Hindlimb muscle (tissue), 1 donor: Measurements from ENCODE around the gene LRRC45. TPM values are rescaled to one million over a fixed set of nuclear protein-coding genes. Genes with fewer than 3 reads are reported as not detected.
"Not testable (repeated sequence)": the region's sequence is repeated elsewhere in the genome, so short reads cannot be mapped to it uniquely, and the experiment has no call there.

ENCODE experiments used
- DNase-seq: peaks from one replicate; pipeline ENCODE4 v3.0.0-alpha.2; 2013
- polyA plus RNA-seq: library from polyadenylated mRNA; unstranded; fragments of 120-200 nt; gene quantifications from one replicate; pipeline ENCODE4 v1.2.1, GENCODE V29; 2013; ENCODE audit not compliant: insufficient read length

LRRC45 gene
- polyA plus RNA-seq, 1 donor: 10.6 TPM

DNA sequence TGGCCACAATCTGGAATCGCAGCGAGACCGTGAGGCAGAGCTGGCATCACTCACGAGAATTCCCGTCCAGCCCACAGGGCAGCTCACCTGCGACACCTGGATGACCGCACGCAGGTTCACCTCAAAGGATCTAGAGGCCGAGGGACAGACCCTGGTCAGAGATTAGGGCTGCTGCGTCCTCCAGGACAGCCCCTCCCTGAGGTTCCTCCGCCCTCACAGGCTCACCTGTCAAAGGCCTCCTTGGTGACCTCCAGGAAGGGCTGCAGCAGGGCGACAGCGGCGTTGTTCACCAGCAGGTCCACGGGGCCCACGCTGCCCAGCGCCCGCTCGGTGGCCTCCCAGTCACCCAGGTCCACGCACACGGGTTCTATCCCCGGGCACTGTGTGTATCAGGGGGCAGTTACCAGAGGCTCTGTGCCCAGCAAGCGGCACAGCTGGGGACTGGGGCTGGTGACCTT, 13.6 kb downstream of the LRRC45 start:
- no peak for DNase-seq

DNA sequence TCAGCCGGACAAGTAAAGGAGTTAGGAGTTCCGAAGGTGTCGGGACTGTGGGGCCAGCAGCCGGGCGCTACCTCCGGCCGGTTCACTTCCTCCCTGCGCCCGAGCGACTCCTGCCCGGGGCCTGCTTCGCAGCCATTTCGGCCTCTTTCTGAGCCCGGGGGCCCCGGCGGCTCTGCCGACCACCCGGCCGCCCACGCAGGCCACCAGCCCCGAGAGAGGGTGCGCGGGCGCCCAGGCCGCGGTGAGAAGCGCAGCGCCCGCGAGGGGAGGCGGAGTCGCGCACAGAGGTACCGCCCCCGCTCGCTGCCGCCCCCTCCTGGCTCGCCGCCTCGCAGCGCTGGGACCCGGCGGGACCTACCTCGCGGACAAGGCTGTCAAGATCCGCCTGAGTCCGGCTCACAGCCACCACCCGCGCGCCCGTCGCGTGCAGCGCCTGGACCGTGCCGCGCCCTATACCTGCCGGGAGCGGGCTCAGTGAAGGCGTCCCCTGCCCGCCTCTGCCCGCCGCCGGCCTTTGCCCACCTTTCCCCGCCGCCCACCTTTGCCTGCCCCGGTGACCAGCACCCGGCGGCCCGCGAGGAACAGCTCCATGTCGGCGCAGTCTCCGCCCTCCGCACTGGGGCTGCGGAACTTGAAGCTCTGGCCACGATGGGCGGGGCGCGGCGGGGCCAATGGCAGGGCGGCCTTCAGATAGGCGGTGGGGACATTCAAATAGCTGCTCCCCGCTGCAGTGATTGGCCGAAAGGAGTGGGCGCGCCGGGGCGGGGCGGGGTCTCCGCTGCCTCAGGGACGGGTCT, 14.2 kb downstream of the LRRC45 start, which contains the start of gene DCXR:
Gene DCXR, minus strand, starts transcription at position 606 of the 797 bp plus-strand sequence. Its CDS starts 15 bp downstream, at position 591.
- peak; percentile 94 for DNase-seq

DNA sequence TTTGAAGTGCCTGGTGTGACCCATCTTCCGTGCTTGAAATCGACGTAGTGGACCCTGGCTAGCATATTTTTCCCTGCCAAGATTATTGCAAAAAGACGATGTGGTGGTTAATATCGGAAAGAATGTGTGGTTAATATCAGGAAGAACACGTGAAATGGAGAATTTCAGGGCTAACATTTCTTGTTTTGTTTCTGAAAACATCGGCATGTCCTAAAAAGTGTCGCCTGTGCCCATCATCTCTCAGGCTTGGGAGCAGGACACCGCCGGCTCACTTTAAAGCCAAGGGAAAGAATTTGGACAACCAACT, 14.7 kb downstream of the LRRC45 start:
- no peak for DNase-seq

DNA sequence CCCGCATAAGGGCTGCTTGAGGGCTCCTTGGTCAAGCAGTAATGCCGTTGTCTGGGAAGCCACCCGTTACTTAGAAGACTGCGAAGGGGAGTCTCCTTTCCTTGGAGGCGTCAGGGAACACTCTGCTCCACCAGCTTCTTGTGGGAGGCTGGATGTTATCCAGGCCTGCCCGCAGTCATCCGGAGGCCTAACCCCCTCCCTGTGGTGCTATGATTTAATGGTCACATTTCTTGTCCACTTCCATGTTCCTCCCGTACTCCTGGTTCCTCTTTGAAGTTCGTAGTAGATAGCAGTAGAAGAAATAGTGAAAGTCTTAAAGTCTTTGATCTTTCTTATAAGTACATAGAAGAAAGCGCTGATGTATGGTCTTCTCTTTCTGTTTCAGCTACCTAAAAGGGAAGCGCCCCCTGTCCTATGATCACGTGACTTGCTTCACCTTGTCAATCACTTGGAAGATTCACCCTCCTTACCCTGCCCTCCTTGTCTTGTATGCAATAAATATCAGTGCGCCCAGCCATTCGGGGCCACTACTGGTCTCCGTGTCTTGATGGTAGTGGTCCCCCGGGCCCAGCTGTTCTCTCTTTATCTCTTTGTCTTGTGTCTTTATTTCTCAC, 15.8 kb downstream of the LRRC45 start:
- DNase-seq: not testable (repeated sequence)

DNA sequence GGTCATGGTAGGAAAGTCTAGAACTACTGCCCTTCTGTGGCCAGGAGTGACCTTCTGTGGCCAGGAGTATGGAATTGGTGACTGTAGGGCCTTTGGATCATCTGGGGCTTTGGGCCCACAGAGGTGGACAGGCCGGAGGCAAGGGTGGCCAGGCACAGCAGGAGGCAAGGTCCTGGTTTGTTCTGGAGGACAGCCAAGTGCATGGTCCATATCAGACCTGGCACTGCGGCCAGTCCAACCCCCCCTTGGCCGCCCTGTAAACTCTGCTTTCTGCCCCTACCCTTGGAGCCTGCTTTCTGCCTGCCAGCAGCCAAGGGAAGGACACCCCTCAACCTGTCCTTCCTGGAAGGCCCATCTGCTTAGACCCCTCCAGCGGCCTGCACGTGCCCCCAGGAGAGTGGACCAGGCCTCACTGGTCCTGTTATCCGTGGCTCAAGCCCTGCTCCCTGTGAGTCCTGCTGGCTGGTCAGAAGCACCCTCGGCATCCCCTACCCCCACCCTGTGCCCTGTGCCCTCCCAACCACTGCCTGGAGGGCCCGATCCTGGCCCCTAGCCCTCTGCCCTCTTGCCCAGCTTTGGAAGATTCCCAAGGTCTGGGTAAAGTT, 16.7 kb downstream of the LRRC45 start:
- DNase-seq: no peak

DNA sequence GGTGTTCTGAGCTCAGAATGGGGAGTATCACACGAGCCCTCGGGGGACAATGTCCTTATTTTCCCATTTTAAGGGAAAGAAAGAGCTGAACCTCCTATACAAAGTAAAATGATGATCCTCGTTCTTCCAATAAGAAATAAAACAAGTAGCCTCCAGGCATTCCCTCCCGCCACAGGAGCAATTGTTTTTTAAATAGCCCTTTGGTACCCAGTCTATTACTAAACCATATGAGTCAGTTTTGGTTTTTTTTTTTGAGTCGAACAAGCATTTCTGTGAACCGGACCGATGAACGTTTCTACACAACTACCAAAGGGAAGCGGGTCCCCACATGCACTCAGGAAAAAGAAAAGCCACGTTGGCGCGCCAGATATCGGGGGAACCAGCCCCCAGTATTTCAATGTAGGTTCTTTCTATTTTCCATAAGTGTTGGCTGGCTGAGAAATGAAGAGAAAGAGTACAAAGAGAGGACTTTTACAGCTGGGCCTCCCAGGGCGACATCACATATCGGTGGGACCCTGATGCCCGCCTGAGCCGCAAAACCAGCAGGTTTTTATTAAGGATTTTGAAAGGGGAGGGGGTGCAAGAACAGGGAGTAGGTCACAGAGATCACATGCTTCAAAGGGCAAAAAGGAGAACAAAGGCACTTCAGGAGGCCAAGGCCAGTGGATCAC, 18.2 kb downstream of the LRRC45 start:
- no peak for DNase-seq

DNA sequence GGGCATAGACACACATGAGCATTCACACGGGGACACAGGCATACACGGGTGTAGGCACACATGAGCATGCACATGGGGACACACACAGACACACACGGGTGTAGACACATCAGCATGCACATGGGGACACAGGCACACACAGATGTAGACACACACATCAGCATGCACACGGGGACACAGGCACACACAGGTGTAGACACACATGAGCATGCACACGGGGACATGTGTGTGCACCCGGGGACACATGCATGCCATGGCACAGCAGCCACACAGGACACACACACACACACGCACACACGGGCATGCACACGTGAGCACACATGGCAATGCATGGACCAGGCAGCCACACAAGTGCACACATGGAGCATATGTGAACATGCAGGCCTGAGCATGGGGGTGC, 19.5 kb downstream of the LRRC45 start:
- DNase-seq: no peak

DNA sequence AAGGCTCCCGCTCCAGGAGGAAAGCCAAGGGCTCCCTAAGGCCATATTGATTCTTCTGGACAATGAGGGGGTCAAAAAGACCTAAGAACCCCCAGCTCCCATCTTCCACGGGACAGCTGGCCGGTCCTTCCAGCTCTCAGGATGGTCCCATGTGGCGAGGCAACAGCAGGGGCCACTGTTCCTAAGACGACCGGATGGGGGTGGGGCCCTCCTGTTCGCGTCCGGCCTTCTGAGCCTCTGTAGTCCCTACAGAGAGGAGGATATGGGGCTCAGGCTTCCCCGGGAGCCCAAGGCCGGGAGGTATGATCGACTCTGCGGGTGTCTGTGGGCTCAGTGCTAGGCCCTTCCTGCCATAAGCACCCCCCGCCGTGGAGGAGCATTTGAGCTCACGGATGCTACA, 20.4 kb downstream of the LRRC45 start:
- no peak for DNase-seq

DNA sequence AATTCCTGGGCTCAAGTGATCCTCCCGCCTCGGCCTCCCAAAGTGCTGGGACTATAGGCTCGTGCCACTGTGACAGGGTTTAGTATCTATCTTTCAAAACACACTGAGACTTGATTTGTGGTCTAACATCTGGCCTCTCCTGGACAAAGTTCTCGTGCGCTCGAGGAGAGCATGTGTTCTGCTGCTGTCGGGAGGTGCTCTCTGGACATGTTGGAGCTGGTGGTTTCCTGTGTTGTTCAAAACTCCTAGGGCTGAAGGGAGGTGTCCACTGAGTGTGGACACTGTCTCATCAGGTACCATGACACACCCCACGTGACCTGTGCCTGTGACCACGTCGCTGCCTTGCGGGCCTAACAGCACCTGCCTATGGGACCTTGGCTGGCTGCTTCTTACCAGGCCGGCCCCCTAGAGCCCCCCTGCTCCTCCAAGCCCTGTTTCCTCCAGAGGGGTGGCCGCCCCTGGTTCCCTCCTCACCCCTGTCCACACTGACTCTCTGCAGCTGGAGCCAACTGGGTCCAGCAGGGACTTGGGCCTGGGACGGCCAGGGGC, 22.9 kb downstream of the LRRC45 start:
- DNase-seq: no peak

DNA sequence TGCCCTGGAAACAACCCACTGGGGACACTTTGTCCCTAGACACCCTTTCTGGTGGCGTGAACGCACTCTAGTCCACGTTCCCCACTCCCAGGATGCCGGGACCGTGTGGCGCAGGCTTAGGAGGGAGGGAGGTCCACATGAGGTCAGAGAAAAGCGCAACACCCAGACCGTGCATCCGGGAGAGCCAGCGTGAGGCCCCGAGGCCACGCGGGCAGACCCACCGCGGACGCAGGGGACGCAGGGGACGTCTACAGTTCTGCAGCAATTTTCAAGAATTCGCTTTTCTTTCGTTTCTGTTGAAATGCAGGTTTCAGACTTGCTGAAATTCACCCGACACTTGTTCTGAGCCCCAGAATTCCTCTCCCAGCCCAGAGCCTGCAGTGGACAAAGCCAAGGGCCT, 23.8 kb downstream of the LRRC45 start:
- DNase-seq: no peak

DNA sequence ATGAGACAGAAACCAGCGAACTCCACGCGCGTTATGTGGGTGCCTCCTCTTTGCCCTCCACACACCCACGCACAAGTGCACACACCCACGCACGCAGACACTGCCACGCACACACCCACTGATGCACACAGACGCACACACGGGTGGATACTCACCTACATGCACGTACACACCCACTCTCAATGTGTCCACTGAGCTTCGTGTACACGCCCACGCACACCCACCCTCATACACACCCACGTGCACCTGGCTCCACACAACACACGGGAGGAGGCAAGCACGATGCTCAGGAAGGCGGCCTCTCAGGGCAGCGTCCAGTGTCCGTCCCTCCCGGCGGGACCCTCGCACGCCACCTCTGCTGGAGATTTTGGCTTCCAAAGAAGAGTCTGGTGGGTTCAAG, 24.3 kb downstream of the LRRC45 start:
- no peak for DNase-seq

DNA sequence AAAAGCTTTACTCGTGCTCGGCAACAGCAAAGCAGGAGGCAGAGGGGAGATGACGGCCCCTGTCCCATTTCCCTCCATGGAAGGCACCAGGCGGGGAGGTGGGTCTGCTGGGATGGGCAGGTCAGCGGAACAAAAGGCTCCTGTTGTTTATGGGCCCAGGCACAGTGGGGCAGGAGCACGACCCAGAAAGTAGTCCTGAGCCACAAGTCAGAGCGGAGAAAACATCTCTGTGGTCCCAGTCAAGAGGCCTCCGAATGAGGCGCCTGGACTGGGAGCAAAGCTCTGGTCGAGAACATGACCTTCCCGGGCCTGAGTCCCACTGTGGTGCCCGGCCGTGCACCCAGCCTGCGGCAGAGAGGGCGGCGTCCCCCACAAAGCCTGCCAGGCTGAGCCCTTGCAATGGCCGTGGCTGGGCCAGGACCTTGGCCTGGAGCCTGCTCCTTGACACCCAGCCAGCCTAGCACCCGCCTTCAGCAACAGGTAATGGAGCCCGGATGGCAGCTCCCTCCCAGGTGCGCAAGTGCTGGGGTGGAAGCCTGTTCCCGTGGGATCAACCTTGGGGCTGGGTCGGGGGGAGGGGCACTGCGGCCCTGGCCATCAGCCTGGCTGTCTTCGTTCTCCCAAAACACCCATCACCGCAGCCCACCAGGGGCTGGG, 24.9 kb downstream of the LRRC45 start:
- no peak for DNase-seq

DNA sequence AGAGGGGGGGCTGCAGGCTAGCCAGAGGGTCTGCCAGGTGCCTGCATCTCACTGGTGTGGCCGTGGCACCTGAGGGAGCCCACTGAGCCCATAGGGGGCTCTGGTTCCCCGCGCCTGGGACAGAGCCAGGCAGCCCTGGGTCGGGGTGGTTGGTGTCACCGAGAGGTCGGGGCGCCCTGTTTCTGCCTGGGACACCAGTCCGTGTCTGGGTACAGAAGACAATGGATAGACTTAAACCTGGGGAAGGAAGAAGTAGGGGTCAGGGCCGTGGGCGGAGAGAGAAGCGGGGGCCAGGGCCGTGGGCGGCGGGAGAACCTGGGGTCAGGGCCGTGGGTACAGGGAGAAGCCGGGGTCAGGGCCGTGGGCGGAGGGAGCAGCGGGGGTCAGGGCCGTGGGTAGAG, 25.5 kb downstream of the LRRC45 start:
- DNase-seq: no peak

DNA sequence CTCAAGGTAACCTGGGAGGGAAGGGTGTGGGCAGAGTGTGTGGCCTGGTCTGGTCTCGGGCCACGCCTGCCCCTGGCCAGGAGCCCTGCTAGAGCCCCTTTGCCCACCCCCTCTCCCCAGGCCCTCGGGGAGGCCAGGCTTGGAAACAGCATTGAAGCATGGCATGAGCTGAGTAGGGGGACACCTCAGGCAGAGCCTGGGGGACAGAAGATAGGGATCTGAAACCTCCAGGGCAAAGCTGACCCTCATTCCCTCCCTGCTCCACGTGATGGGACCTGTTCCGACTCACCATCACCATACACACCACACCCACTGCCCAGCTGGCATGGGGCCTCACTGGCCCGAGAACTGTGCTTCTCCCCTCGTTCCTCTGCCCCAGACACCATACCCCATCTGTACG, 26.0 kb downstream of the LRRC45 start:
- DNase-seq: no peak

DNA sequence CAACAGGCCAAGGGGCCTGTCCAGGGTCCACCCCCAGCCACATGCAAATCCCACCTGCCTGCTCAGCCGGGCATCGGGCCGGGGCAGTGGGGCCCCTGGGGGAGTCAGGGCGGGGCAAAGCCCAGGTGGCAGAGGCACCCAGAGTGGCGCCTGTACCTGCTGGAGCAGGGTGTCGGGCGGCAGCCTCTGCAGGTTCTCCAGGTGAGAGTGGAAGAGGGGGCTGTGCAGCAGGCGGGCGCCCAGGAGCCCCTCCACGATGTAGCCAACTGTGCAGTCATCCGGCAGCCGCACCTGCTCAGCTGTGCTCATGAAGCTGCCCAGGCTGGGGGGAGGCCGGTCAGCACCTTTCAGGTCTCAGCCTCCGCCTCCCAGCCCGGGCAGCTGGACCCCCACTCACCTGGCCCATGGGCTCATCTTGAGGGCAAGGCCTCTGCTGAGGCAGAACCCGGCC, 26.4 kb downstream of the LRRC45 start:
- no peak for DNase-seq

DNA sequence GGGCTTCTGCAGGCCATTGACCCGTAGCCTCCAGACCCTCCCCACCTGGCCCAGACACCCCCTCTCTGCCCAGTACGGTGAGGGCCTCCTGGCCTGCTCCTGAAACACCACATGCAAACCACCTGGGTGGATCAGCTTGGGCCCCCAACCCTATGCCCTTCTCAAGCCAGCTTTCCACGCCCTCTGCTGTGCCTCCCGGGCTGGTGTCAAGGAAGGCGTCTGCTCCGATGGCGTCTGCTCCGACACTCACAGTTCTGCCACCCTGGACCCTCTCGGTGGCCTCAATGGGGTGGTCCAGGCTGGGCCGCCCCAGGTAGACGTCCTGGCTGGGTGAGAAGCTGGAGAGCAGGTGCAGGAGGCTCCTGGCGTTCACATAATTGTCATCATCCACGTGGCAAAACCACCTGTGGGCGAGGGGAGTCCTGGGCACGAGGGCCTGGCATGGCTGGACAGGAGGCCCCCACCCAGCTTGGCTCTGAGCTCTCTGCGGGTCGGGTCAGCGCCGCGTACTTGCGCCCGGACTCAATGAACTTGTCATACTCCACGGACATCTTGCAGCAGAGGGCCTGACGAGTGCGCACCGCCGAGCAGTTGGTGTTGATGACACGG, 27.2 kb downstream of the LRRC45 start:
- DNase-seq: no peak

DNA sequence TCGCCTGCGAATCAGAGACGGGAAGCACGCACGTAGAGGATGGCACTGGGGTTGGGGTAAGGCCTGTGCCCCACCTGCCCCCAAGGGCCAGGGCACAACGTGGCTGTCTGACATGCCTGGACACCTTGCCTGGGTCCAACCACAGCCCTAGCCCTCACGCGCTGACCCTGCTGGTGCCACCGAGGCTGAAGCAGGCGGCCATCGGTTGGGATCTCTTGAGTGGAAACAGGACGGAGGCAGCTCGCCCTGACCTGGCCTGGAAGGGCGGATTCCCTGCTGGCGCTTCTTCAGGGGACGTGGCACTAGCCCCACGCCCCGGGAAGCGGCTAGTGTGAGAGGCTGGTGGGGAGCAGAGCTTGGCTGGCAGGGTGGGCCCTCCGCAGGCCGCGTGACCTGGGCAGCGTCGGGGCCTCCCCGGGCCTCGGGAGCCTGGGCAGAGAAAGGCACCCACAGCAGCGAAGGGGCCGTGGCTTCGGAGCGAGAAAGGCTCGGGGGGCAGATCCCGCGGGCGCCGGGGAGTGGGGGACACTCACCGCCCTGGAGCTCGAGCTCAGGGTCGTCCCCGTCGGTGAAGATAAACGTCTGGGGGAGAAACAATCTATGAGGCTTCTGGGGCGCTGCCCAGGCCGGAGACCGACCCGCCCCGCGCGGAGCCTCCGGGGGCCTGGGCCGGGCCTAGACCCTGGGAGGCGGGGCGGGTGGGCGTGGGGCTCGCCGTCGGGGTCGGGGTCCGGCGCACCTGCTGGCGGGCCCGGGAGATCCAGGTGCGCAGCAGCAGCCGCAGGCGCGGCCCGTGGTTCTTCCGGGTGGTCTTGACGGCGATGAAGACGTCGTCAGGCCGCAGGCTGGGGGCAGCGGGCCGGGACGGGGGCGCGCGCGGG, 27.9 kb downstream of the LRRC45 start:
- no peak for DNase-seq

DNA sequence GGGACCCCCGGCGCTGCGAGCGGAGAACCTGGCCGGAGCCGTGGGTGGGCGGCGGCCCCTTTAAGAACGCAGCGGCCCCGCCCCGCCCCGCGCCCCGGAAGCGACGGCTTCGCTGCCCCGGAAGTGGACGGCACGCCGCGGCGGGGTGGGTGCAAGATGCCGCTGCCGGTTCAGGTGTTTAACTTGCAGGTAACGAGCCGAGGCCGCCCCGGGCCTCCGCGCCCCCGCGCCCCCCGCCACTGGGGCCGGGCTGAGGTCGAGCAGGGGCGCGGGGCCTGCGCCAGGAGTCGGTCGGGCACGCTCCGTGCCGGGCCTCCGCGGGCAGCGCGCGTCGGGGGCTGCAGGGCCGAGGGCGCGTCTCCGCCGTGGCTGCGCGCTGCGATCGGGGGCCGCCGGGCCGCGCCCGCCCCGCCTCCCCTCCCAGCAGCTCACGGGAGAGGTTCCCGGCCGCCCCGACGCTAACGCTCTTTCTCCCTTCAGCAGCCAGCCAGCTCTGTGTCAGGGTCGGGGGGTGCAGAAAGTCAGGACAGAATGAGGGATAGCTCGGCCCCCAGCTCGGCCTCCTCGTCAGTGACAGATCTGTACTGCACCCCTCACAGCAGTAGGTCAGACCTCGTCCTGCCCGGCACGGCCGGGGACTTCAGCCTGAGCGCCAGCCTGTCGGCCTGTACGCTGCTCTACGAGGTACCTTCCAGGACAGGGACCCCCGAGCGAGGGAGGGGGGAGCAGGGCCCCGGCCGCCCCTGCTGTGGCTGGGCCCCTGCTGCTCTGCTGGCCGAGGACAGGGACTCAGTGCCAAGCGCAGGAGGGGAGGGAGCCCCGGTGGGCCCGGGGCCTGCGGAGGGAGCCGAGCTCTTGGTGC, 28.9 kb downstream of the LRRC45 start, which contains the start of the genes GPS1 and RFNG:
Gene GPS1, plus strand, starts transcription at position 123 of the 862 bp plus-strand sequence. Its CDS starts 34 bp downstream, at position 157.
Gene RFNG, minus strand, starts transcription at position 36 of the 862 bp plus-strand sequence. CDS start 45 bp downstream, outside the sequence.
- DNase-seq: peak; percentile 74

DNA sequence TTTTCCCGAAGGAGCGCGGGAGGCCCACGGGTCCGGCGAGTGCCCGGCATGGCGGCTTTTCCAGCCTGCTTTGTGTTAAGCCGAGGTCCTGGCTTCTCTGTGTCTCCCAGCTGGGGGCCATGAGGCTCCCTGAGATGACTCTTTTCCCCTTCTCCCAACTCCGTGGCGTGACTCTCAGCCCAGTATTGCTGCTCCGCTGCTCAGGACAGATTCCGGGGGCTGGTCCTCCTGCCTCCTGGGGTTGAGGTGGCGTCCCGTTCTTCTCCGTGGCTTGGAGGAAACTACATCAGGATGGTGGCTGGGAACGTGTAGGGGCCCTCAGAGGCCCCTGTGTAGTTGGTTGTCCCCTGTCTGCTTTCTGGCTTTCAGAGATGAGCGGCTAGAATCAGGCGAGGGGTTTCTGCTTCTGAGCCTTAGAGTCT, 29.5 kb downstream of the LRRC45 start:
- no peak for DNase-seq

DNA sequence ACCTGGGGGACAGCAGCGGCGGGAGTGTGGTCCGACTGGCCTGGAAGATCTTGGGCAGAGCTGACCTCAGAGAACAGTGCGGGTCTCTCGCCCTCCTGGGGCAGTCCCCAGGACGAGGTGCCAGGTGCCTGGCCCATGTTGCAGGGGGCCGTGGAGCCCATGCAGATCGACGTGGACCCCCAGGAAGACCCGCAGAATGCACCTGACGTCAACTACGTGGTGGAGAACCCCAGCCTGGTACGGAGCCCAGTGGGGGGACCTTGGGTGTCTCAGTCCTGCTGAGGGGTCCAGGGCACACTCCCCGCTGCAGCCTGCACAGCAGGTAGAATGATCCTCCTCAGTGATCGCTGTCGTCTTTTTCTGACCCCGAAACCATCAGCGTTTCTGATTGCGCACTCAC, 30.0 kb downstream of the LRRC45 start:
- no peak for DNase-seq
